Measurements from ENCODE around the gene RAB11FIP3. TPM values are rescaled to one million over a fixed set of nuclear protein-coding genes. Genes with fewer than 3 reads are reported as not detected.

The RAB11FIP3 gene
- total RNA-seq, 1 donor from 2014 or later = 10.5 TPM

- DNase-seq (ENCODE audit: low read depth) (no peak), FAIRE-seq (no peak)
- Histone ChIP-seq H3K4me3 (ENCODE audit: low read depth, low read length) (no peak overlapping the region), H3K27me3 (ENCODE audit: control insufficient read depth, insufficient read depth, low read length) (peaks cover 9% of the 10 kb centered on the region), H3K36me3 (ENCODE audit: control insufficient read depth, insufficient read depth, low read length) (no peaks in the 10 kb centered on the region)
- no peak for TF ChIP-seq CTCF (IDR thresholded peaks at IDR 0.05; ENCODE audit: insufficient read depth, low read length, severe bottlenecking)
Measured at GRCh38 chr16:565419-566330, 140.2 kb downstream of the RAB11FIP3 start.

- FAIRE-seq = no peak
- H3K4me3 ChIP-seq (ENCODE audit: low read depth, low read length) = no peak within 1 kb of the TSS
- H3K27me3 ChIP-seq (ENCODE audit: control insufficient read depth, insufficient read depth, low read length) = peaks cover 2% of the 10 kb centered on the region
- H3K36me3 ChIP-seq (ENCODE audit: control insufficient read depth, insufficient read depth, low read length) = no peaks in the 10 kb centered on the region
- TF ChIP-seq CTCF (IDR thresholded peaks at IDR 0.05; ENCODE audit: insufficient read depth, low read length, severe bottlenecking) = no peak
- no peak for DNase-seq (ENCODE audit: low read depth)
Measured at GRCh38 chr16:566475-567372, 141.3 kb downstream of the RAB11FIP3 start, which contains the start of gene NHLRC4. Gene NHLRC4, plus strand, starts transcription at chr16:567005. Its CDS starts 1,043 bp downstream, at chr16:568048.

- FAIRE-seq = no peak
- Histone ChIP-seq H3K36me3 (ENCODE audit: control insufficient read depth, insufficient read depth, low read length) (no peaks in the 10 kb centered on the region), H3K27me3 (ENCODE audit: control insufficient read depth, insufficient read depth, low read length) (no peaks in the 10 kb centered on the region), H3K4me3 (ENCODE audit: low read depth, low read length) (no peak overlapping the region)
- TF ChIP-seq CTCF (IDR thresholded peaks at IDR 0.05; ENCODE audit: insufficient read depth, low read length, severe bottlenecking) = no peak
- DNase-seq (ENCODE audit: low read depth) = no peak
Measured at GRCh38 chr16:567373-568256, 142.2 kb downstream of the RAB11FIP3 start.

- Histone ChIP-seq H3K36me3 (ENCODE audit: control insufficient read depth, insufficient read depth, low read length) (no peaks in the 10 kb centered on the region), H3K4me3 (ENCODE audit: low read depth, low read length) (no peak overlapping the region)
- no peak for FAIRE-seq
Measured at GRCh38 chr16:568401-569258, 143.2 kb downstream of the RAB11FIP3 start.

More at GRCh38 chr16:568401-569258, 143.2 kb downstream of the RAB11FIP3 start:
- TF ChIP-seq CTCF (IDR thresholded peaks at IDR 0.05; ENCODE audit: insufficient read depth, low read length, severe bottlenecking) = no peak
- DNase-seq (ENCODE audit: low read depth) = no peak
- no peaks in the 10 kb centered on the region for H3K27me3 ChIP-seq (ENCODE audit: control insufficient read depth, insufficient read depth, low read length)
